GM23338 (cell line): ENCODE results near the gene RAD23A. TPM values are rescaled to one million over a fixed set of nuclear protein-coding genes. Genes with fewer than 3 reads are reported as not detected.

Experiments used
- ATAC-seq: fragments of 200-7000 bp; cut with Tn5 transposase; 3 replicates; pipeline ENCODE4 v1.9.1; 2020
- DNase-seq: peaks from one replicate; pipeline ENCODE4 v3.0.0-alpha.2; 2015; ENCODE audit warnings: low spot score
- H2AFZ ChIP-seq: fragments of 200-600 bp; sonication (generic); 2 replicates; pipeline ENCODE4 v1.8.0; 2016; ENCODE audit warnings: antibody characterized with exemption, mild to moderate bottlenecking, moderate library complexity
- H3F3A ChIP-seq: fragments of 200-600 bp; sonication (generic); replicated peaks from 2 replicates; pipeline ENCODE4 v1.8.0; 2017; ENCODE audit warnings: antibody characterized with exemption, mixed run types, low read depth
- H3K27ac ChIP-seq: fragments of 200-600 bp; sonication (generic); 2 replicates; pipeline ENCODE4 v1.6.1; 2016; ENCODE audit warnings: low read depth
- H3K27me3 ChIP-seq: fragments of 200-600 bp; sonication (generic); 2 replicates; pipeline ENCODE4 v1.8.0; 2016; ENCODE audit warnings: mild to moderate bottlenecking, mixed run types, moderate library complexity; ENCODE audit not compliant: insufficient read depth
- H3K36me3 ChIP-seq: fragments of 200-600 bp; sonication (generic); 2 replicates; pipeline ENCODE4 v1.8.0; 2016; ENCODE audit warnings: mild to moderate bottlenecking; ENCODE audit not compliant: insufficient read depth
- H3K4me1 ChIP-seq: fragments of 200-600 bp; sonication (generic); 2 replicates; pipeline ENCODE4 v1.8.0; 2016; ENCODE audit warnings: mild to moderate bottlenecking, moderate library complexity; ENCODE audit not compliant: insufficient read depth
- H3K4me2 ChIP-seq: fragments of 200-600 bp; sonication (generic); 2 replicates; pipeline ENCODE4 v1.7.1; 2017; ENCODE audit warnings: mixed run types
- H3K4me3 ChIP-seq: fragments of 200-600 bp; sonication (generic); 2 replicates; pipeline ENCODE4 v1.6.1; 2016; ENCODE audit warnings: mixed run types
- H3K79me2 ChIP-seq: fragments of 200-600 bp; sonication (generic); replicated peaks from 2 replicates; pipeline ENCODE4 v1.8.0; 2017; ENCODE audit warnings: mild to moderate bottlenecking; ENCODE audit not compliant: insufficient read depth
- H3K9me2 ChIP-seq: fragments of 200-600 bp; sonication (generic); 2 replicates; pipeline ENCODE4 v1.8.0; 2017; ENCODE audit not compliant: insufficient read depth
- H4K20me1 ChIP-seq: fragments of 200-600 bp; sonication (generic); replicated peaks from 2 replicates; pipeline ENCODE4 v1.8.0; 2017; ENCODE audit warnings: mild to moderate bottlenecking; ENCODE audit not compliant: insufficient read depth
- H3K27ac Mint-ChIP-seq: 2 replicates; pipeline ENCODE4 v1.8.0; 2020; ENCODE audit warnings: inconsistent platforms, mild to moderate bottlenecking, moderate library complexity, mixed read lengths
- H3K27me3 Mint-ChIP-seq: 3 replicates; pipeline ENCODE4 v1.8.0; 2022; ENCODE audit warnings: low read depth, mild to moderate bottlenecking, moderate library complexity, mixed read lengths, inconsistent platforms; ENCODE audit not compliant: insufficient read depth, poor library complexity
- H3K36me3 Mint-ChIP-seq: 3 replicates; pipeline ENCODE4 v1.8.0; 2021; ENCODE audit warnings: low read depth, mild to moderate bottlenecking, inconsistent platforms, moderate library complexity, mixed read lengths
- H3K4me1 Mint-ChIP-seq: 3 replicates; pipeline ENCODE4 v1.8.0; 2020; ENCODE audit warnings: mild to moderate bottlenecking, inconsistent platforms, mixed read lengths
- H3K4me3 Mint-ChIP-seq: 3 replicates; pipeline ENCODE4 v1.8.0; 2021; ENCODE audit warnings: moderate library complexity, mild to moderate bottlenecking, inconsistent platforms, mixed read lengths
- H3K9me3 Mint-ChIP-seq: 3 replicates; pipeline ENCODE4 v1.8.0; 2020; ENCODE audit warnings: moderate library complexity, mild to moderate bottlenecking, inconsistent platforms, mixed read lengths
- CREB1 ChIP-seq: fragments of 250-450 bp; sonication (Bioruptor Pico); IDR thresholded peaks from 2 replicates; pipeline ENCODE4 v1.5.0; 2020; ENCODE audit warnings: low read depth, mild to moderate bottlenecking, moderate library complexity
- CTCF ChIP-seq, 2 experiments: fragments of 200-600 bp in 1 of 2; sonication (generic) in 1 of 2; conservative IDR thresholded peaks; 2 replicates each; pipeline versions ENCODE4 v1.5.1 to v1.6.1; 2016 to 2017; ENCODE audit warnings: antibody characterized with exemption in 2 of 2, low read depth in 2 of 2, mild to moderate bottlenecking in 2 of 2, moderate library complexity in 1 of 2
- EZH2 ChIP-seq: fragments of 200-600 bp; sonication (generic); IDR thresholded peaks from one replicate; pipeline ENCODE4 v1.8.0; 2017; ENCODE audit warnings: antibody characterized with exemption, mild to moderate bottlenecking, low read depth; ENCODE audit not compliant: unreplicated experiment
- EZH2phosphoT487 ChIP-seq: fragments of 200-600 bp; sonication (generic); IDR thresholded peaks from one replicate; pipeline ENCODE4 v1.8.1; 2018; ENCODE audit warnings: antibody characterized with exemption; ENCODE audit not compliant: unreplicated experiment
- JUNB ChIP-seq: IDR thresholded peaks from one replicate; pipeline ENCODE4 v1.6.1; 2016; ENCODE audit warnings: antibody characterized with exemption; ENCODE audit not compliant: unreplicated experiment
- NANOG ChIP-seq: IDR thresholded peaks from 2 replicates; pipeline ENCODE4 v1.6.1; 2016; ENCODE audit warnings: antibody characterized with exemption, borderline replicate concordance
- POLR2AphosphoS5 ChIP-seq: IDR thresholded peaks from 2 replicates; pipeline ENCODE4 v1.6.1; 2016; ENCODE audit warnings: antibody characterized with exemption, low read depth
- REST ChIP-seq: IDR thresholded peaks from one replicate; pipeline ENCODE4 v1.6.1; 2018; ENCODE audit warnings: antibody characterized with exemption; ENCODE audit not compliant: unreplicated experiment
- STAT1 ChIP-seq: IDR thresholded peaks from one replicate; pipeline ENCODE4 v1.6.1; 2016; ENCODE audit warnings: antibody characterized with exemption; ENCODE audit not compliant: unreplicated experiment
- ZNF114 ChIP-seq: fragments of 250-450 bp; sonication (Bioruptor Pico); IDR thresholded peaks from 2 replicates; pipeline ENCODE4 v1.5.0; 2020; ENCODE audit warnings: mild to moderate bottlenecking, moderate library complexity
- ZNF331 ChIP-seq: fragments of 250-450 bp; sonication (Bioruptor Pico); IDR thresholded peaks from 2 replicates; pipeline ENCODE4 v1.5.0; 2020; ENCODE audit warnings: low read depth, mild to moderate bottlenecking, moderate library complexity
- ZNF462 ChIP-seq: fragments of 250-450 bp; sonication (Bioruptor Pico); IDR thresholded peaks from 2 replicates; pipeline ENCODE4 v1.5.0; 2020; ENCODE audit warnings: mild to moderate bottlenecking, moderate library complexity
- polyA plus RNA-seq: library from polyadenylated mRNA; unstranded; fragments of >200 nt; fragmentation: Nextera tagmentation; extraction: Ambion mirVana; gene quantifications from 2 replicates; pipeline ENCODE4 v1.2.1, GENCODE V29; 2016
- total RNA-seq: library from RNA; depleted of rRNA; stranded (reverse); fragments of >200 nt; shearing (Covaris generic); gene quantifications from 2 replicates; pipeline ENCODE4 v1.2.3, GENCODE V29; 2014
- TF ChIP-seq, protein P1 (sequence below): IDR thresholded peaks from 2 replicates; pipeline ENCODE4 v1.6.1; 2016; ENCODE audit warnings: antibody characterized with exemption

Gene RAD23A
- total and polyA plus RNA-seq, 2 experiments from 2014 or later, result 69.7 to 127 TPM

DNA sequence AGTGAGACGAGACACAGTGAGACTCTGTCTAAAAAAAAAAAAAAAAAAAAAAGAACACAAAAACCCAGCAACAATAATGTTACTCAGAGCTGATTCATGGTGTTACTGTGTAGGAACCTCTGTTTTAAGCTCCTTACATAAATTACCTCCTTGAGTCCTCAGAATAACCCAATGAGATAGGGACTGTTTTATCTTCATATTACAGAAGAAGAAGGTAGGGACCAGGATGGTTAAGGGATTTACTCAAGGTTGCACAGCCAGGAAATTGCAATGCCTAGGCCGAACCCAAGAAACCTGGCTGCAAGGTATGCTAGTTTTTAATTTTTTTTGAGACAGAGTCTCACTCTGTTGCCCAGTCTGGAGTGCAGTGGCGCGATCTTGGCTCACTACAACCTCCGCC is 22.2 kb downstream of the RAD23A start:
- Histone ChIP-seq H3K4me1 (no peaks in the 10 kb centered on the region; the same call in 1 of the 2 replicates), H3K9me2 (no peaks in the 10 kb centered on the region), H3K27ac (no peak overlapping the region), H3K4me2 (no peak overlapping the region), H3F3A (no peaks in the 10 kb centered on the region), H4K20me1 (no peaks in the 10 kb centered on the region), H2AFZ (no peak overlapping the region), H3K27me3 (no peaks in the 10 kb centered on the region), H3K79me2 (no peaks in the 10 kb centered on the region), H3K4me3 (no peak overlapping the region), H3K36me3 (no peaks in the 10 kb centered on the region)
- peaks cover 4% of the 10 kb centered on the region for H3K27me3 Mint-ChIP-seq
- H3K9me3 Mint-ChIP-seq, result no peaks in the 10 kb centered on the region
- ATAC-seq, result no peak
- H3K4me1 Mint-ChIP-seq, result peaks cover 3% of the 10 kb centered on the region; the same call in 2 of the 3 replicates
- H3K36me3 Mint-ChIP-seq, result no peaks in the 10 kb centered on the region
- no peak for DNase-seq
- no peak for TF ChIP-seq CTCF (conservative IDR thresholded peaks at IDR 0.05; ENCODE audit: low read depth in 2 of 2)
- no peak for TF ChIP-seq NANOG
- TF ChIP-seq POLR2AphosphoS5, result no peak
- no peak for TF ChIP-seq ZNF462 (CRISPR knock-in tag)
- TF ChIP-seq CREB1 (CRISPR knock-in tag), result no peak
- no peak for TF ChIP-seq EZH2
- no peak for TF ChIP-seq EZH2phosphoT487
- TF ChIP-seq JUNB, result no peak
- TF ChIP-seq ZNF331 (CRISPR knock-in tag), result no peak
- TF ChIP-seq, protein P1, sequence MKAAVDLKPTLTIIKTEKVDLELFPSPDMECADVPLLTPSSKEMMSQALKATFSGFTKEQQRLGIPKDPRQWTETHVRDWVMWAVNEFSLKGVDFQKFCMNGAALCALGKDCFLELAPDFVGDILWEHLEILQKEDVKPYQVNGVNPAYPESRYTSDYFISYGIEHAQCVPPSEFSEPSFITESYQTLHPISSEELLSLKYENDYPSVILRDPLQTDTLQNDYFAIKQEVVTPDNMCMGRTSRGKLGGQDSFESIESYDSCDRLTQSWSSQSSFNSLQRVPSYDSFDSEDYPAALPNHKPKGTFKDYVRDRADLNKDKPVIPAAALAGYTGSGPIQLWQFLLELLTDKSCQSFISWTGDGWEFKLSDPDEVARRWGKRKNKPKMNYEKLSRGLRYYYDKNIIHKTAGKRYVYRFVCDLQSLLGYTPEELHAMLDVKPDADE, result no peak
- no peak for TF ChIP-seq STAT1
- TF ChIP-seq REST, result no peak
- TF ChIP-seq ZNF114 (CRISPR knock-in tag), result no peak
- no peak overlapping the region for H3K4me3 Mint-ChIP-seq
- H3K27ac Mint-ChIP-seq, result no peak overlapping the region
